Measurements from ENCODE around the gene ZNF775.

Gene ZNF775

DNA sequence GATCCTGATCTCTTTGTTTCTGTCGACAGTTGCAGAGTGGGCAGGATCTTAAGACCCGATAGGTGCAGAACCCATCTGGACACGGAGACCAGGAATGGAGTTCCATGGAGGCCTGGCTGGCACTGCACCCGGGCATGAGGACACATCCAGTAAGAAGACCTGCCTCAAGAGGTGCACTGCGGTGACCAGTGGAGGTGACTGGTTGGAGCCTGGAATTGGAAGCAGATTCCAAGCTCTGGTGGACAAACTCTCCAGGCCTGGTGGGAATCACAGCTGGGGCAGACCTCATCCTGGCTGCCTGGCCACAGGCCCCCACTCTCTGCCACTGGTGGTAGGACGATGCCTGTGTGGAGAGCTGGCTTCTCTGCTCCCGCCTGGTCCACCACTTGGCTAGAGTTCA lies 31.0 kb downstream of the ZNF775 start:
- H3K9me3 Mint-ChIP-seq, result no peaks in the 10 kb centered on the region
- H3K4me3 Mint-ChIP-seq, result no peak overlapping the region
- peaks cover 35% of the 10 kb centered on the region for H3K36me3 Mint-ChIP-seq (ENCODE audit: low read depth)
- no peak for DNase-seq
- H3K27me3 Mint-ChIP-seq, result no peaks in the 10 kb centered on the region
- no peak overlapping the region for H3K27ac Mint-ChIP-seq
- H3K4me1 Mint-ChIP-seq (ENCODE audit: low read depth), result peaks cover 37% of the 10 kb centered on the region

GRCh38 chr7:150410680-150411346 lies 31.7 kb downstream of the ZNF775 start:
- H3K4me1 Mint-ChIP-seq (ENCODE audit: low read depth), result peaks cover 34% of the 10 kb centered on the region
- H3K36me3 Mint-ChIP-seq (ENCODE audit: low read depth), result peaks cover 30% of the 10 kb centered on the region
- H3K4me3 Mint-ChIP-seq, result no peak overlapping the region
- H3K9me3 Mint-ChIP-seq, result no peaks in the 10 kb centered on the region
- peak overlapping the region; percentile 63 for H3K27ac Mint-ChIP-seq
- DNase-seq, result no peak
- H3K27me3 Mint-ChIP-seq, result no peaks in the 10 kb centered on the region

- H3K4me1 Mint-ChIP-seq (ENCODE audit: low read depth), result peaks cover 26% of the 10 kb centered on the region
- H3K4me3 Mint-ChIP-seq, result no peak overlapping the region
- peak overlapping the region; percentile 44 for H3K27ac Mint-ChIP-seq
- no peaks in the 10 kb centered on the region for H3K9me3 Mint-ChIP-seq
- peaks cover 30% of the 10 kb centered on the region for H3K36me3 Mint-ChIP-seq (ENCODE audit: low read depth)
- no peak for DNase-seq
- no peaks in the 10 kb centered on the region for H3K27me3 Mint-ChIP-seq
Measured at GRCh38 chr7:150411606-150412005, 32.5 kb downstream of the ZNF775 start.

DNA sequence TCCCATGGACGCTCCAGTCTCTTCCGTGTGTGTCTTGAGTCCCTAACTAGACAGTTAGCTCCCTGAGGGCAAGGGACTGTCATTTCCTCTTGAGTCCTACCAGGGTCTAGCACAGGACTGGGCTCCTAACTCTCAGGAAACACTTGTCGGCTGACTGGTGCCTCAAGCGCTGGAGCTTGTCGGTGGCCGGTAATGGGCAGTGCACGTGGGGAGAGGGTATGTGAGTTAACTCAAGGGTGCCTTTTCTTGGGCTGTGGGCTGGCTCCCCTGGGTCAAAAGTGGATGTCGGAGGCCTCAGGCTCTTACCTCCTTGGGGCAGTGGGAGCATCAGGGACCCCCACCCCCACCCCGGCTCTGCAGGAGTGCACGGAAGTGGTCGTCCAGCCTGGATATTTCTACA lies 32.9 kb downstream of the ZNF775 start:
- DNase-seq, result no peak
- Mint-ChIP-seq H3K36me3 (ENCODE audit: low read depth) (peaks cover 30% of the 10 kb centered on the region), H3K4me1 (ENCODE audit: low read depth) (peaks cover 22% of the 10 kb centered on the region), H3K27me3 (no peaks in the 10 kb centered on the region), H3K4me3 (no peak overlapping the region), H3K9me3 (no peaks in the 10 kb centered on the region), H3K27ac (no peak overlapping the region)

DNA sequence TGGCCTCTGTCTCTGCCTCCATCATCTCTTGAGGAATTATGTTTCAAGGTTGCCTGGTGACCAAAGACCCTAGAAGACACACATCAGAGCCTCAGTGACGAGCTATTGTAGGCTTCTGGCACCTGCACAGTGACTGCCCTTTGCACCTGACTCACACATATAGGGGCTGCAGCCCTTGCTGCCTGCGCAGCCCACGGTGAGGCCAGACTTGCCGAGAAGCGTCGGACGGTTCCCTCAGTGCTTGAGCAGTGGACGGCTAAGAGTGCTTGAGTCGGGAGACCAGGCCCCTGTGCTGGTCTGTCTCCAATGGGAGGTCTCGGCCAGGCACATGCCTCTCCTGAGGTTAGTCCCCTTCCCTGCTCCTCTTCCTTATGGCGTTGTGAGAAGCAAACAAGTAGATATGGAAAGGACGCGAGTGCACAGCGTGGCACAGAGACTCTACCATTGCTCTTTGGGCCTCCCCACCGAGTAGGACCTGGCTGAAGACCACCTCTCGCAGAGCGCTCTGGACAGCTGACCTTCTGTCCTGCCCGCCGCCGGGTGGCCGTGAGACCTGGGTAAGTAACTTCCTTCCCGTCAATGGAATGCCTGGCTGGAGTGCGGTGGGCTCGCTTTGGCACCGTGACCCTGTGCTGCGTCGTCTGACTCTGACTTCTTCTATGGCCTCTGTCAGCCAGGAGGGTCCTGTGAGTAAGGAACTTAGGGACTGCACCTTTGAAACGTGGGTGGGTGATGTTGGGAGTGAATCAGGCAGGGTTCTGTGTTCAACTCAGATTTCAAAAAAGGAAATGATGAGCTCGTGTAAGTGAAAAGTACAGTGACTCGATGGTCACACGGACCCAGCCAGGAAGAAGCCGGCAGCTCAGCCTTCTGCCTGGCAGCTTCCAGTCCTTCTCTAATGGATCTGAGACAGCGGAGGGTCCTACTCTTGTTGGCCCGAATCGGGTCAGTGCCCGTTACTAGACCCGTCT lies 33.7 kb downstream of the ZNF775 start:
- DNase-seq, result no peak
- Mint-ChIP-seq H3K4me1 (ENCODE audit: low read depth) (peaks cover 19% of the 10 kb centered on the region), H3K27ac (no peak overlapping the region), H3K36me3 (ENCODE audit: low read depth) (peaks cover 27% of the 10 kb centered on the region), H3K9me3 (no peaks in the 10 kb centered on the region), H3K27me3 (no peaks in the 10 kb centered on the region), H3K4me3 (no peak overlapping the region)

DNA sequence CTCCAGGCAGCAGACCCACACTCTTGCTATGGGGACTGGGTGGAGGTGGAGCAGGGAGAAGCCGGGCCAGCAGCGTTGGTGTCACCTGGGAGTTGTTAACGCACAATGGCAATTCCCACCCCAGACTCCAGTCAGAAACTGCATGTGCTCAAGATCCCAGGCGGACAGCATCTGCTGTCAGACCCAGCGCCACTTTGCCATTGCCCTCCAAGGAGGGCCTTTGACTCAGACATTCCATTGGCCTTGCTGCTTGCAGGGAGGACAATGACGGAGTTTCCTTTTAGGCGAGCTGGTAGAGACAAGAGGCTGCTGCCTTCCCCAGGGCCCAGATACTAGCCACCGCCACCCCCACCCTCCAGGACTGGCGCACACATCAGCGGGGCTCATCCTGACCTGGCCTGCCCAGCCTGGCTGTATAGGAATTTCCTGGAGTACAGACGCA lies 34.5 kb downstream of the ZNF775 start:
- Mint-ChIP-seq H3K4me3 (no peak overlapping the region), H3K27ac (no peak overlapping the region), H3K36me3 (ENCODE audit: low read depth) (peaks cover 23% of the 10 kb centered on the region), H3K27me3 (no peaks in the 10 kb centered on the region), H3K9me3 (no peaks in the 10 kb centered on the region), H3K4me1 (ENCODE audit: low read depth) (peaks cover 17% of the 10 kb centered on the region)
- no peak for DNase-seq

- Mint-ChIP-seq H3K27me3 (no peaks in the 10 kb centered on the region), H3K36me3 (ENCODE audit: low read depth) (peaks cover 13% of the 10 kb centered on the region), H3K9me3 (no peaks in the 10 kb centered on the region), H3K4me1 (ENCODE audit: low read depth) (peaks cover 12% of the 10 kb centered on the region), H3K4me3 (no peak overlapping the region), H3K27ac (no peak overlapping the region)
- no peak for DNase-seq
Measured at GRCh38 chr7:150415161-150416153, 36.3 kb downstream of the ZNF775 start.

- H3K4me3 Mint-ChIP-seq, result no peak overlapping the region
- no peak for DNase-seq
- H3K27me3 Mint-ChIP-seq, result no peaks in the 10 kb centered on the region
- no peaks in the 10 kb centered on the region for H3K9me3 Mint-ChIP-seq
- peaks cover 18% of the 10 kb centered on the region for H3K4me1 Mint-ChIP-seq (ENCODE audit: low read depth)
- no peak overlapping the region for H3K27ac Mint-ChIP-seq
- H3K36me3 Mint-ChIP-seq (ENCODE audit: low read depth), result no peaks in the 10 kb centered on the region
Measured at GRCh38 chr7:150417239-150417638, 38.1 kb downstream of the ZNF775 start.

- no peaks in the 10 kb centered on the region for H3K36me3 Mint-ChIP-seq (ENCODE audit: low read depth)
- no peaks in the 10 kb centered on the region for H3K9me3 Mint-ChIP-seq
- H3K27ac Mint-ChIP-seq, result no peak overlapping the region
- H3K27me3 Mint-ChIP-seq, result no peaks in the 10 kb centered on the region
- no peak for DNase-seq
- H3K4me3 Mint-ChIP-seq, result no peak overlapping the region
- H3K4me1 Mint-ChIP-seq (ENCODE audit: low read depth), result peaks cover 16% of the 10 kb centered on the region
Measured at GRCh38 chr7:150417863-150418262, 38.7 kb downstream of the ZNF775 start.

DNA sequence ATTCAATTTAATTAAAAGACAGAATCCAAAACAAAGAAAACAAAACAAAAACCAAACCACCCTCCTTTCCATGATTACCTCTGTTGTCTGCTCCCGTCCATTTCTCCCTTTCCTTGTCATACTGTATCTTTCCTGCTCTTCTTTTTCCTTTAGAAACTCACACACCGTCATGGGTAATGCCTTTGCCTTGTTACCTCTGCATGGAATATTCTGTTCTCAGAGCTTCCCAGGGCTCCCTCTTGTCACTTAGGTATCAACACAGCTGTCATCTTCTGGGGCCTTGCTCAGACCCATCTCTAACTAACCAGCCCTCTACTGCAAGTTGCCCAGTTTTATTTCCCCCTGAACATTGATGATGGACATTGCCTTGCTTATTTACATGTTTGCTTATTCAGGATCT lies 41.1 kb downstream of the ZNF775 start:
- Mint-ChIP-seq H3K9me3 (no peaks in the 10 kb centered on the region), H3K27me3 (no peaks in the 10 kb centered on the region), H3K36me3 (ENCODE audit: low read depth) (no peaks in the 10 kb centered on the region), H3K4me1 (ENCODE audit: low read depth) (peaks cover 6% of the 10 kb centered on the region), H3K27ac (no peak overlapping the region), H3K4me3 (no peak overlapping the region)
- no peak for DNase-seq

GRCh38 chr7:150420987-150421674 lies 42.0 kb downstream of the ZNF775 start:
- no peak overlapping the region for H3K4me3 Mint-ChIP-seq
- no peak overlapping the region for H3K27ac Mint-ChIP-seq
- H3K36me3 Mint-ChIP-seq (ENCODE audit: low read depth), result no peaks in the 10 kb centered on the region
- peaks cover 6% of the 10 kb centered on the region for H3K4me1 Mint-ChIP-seq (ENCODE audit: low read depth)
- DNase-seq, result peak; percentile 88
- no peaks in the 10 kb centered on the region for H3K27me3 Mint-ChIP-seq
- H3K9me3 Mint-ChIP-seq, result no peaks in the 10 kb centered on the region

DNA sequence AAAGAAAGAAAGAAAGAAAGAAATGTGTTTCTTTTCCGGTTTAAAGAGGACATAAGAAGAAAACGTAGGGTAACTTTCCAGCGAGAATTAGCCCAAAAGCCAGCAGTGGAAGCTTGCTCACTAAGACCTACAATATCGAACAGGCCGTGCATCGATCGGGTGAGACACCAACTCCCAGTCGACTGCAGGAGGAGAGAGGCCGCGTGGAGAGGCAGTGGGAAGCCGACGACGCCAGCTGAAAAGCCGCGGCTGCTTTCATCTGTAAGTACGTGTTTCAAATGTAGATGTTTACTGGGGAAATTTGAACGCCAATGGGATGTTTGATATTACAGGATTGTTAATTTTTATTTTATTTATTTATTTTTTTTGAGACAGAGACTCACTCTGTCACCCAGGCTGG lies 42.7 kb downstream of the ZNF775 start:
- Mint-ChIP-seq H3K36me3 (ENCODE audit: low read depth) (no peaks in the 10 kb centered on the region), H3K4me1 (ENCODE audit: low read depth) (peaks cover 6% of the 10 kb centered on the region)
- no peak for DNase-seq

DNA sequence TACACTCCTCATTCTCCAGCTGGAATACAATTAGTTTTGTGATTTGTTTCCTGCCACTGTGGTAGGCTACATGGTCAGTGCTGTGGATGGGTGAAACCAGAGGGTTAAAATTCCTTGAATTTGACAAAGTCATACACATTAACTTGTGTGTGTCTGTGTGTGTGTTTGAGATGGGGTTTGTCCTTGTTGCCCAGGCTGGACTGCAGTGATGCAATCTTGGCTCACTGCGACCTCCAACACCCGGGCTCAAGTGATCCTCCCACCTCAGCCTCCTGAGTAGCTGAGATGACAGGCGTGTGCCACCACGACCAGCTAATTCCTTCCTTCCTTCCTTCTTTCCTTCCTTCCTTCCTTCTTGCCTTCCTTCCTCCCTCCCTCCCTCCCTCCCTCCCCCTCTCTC lies 46.5 kb downstream of the ZNF775 start:
- DNase-seq, result no peak

More for the DNA sequence above, 42.7 kb downstream of the ZNF775 start:
- Mint-ChIP-seq H3K4me3 (no peak overlapping the region), H3K27me3 (no peaks in the 10 kb centered on the region), H3K27ac (no peak overlapping the region), H3K9me3 (no peaks in the 10 kb centered on the region)

More for the DNA sequence above, 46.5 kb downstream of the ZNF775 start:
- Mint-ChIP-seq H3K27me3 (no peaks in the 10 kb centered on the region), H3K36me3 (ENCODE audit: low read depth) (no peaks in the 10 kb centered on the region), H3K9me3 (no peaks in the 10 kb centered on the region), H3K4me1 (ENCODE audit: low read depth) (peaks cover 18% of the 10 kb centered on the region), H3K4me3 (no peak overlapping the region), H3K27ac (no peak overlapping the region)

All from activated T-cell treated with anti-CD3 and anti-CD28 coated beads, Interleukin-2, amount 50 U/mL, for 24 hours (primary cell).